Hepatocyte (in vitro differentiated cells): Measurements from ENCODE around the gene RPL27A. TPM values are rescaled to one million over a fixed set of nuclear protein-coding genes. Genes with fewer than 3 reads are reported as not detected.
A peak's percentile ranks its signal among the peaks of the same experiment; 100 is the strongest.

Experiments
- DNase-seq: peaks from one replicate; pipeline ENCODE4 v3.0.0-alpha.2; 2016; ENCODE audit warnings: low spot score
- H2AFZ ChIP-seq: fragments of 200-600 bp; sonication (generic); 2 replicates; pipeline ENCODE4 v1.6.0; 2016; ENCODE audit warnings: antibody characterized with exemption, mild to moderate bottlenecking
- H3K27ac ChIP-seq: fragments of 200-600 bp; sonication (generic); 2 replicates; pipeline ENCODE4 v1.5.1; 2016; ENCODE audit warnings: mild to moderate bottlenecking
- H3K27me3 ChIP-seq: fragments of 200-600 bp; sonication (generic); 2 replicates; pipeline ENCODE4 v1.6.1; 2016
- H3K36me3 ChIP-seq: fragments of 200-600 bp; sonication (generic); replicated peaks from 2 replicates; pipeline ENCODE4 v1.5.1; 2016; ENCODE audit warnings: low read depth; ENCODE audit not compliant: insufficient read depth
- H3K4me1 ChIP-seq: fragments of 200-600 bp; sonication (generic); 2 replicates; pipeline ENCODE4 v1.5.1; 2016; ENCODE audit warnings: mild to moderate bottlenecking, moderate library complexity; ENCODE audit not compliant: insufficient read depth
- H3K4me2 ChIP-seq: fragments of 200-600 bp; sonication (generic); 2 replicates; pipeline ENCODE4 v1.6.0; 2016
- H3K4me3 ChIP-seq: fragments of 200-600 bp; sonication (generic); 2 replicates; pipeline ENCODE4 v1.5.1; 2016; ENCODE audit warnings: mild to moderate bottlenecking
- H3K79me2 ChIP-seq: fragments of 200-600 bp; sonication (generic); 2 replicates; pipeline ENCODE4 v1.6.0; 2017; ENCODE audit warnings: mild to moderate bottlenecking
- H3K9me2 ChIP-seq: fragments of 200-600 bp; sonication (generic); replicated peaks from 2 replicates; pipeline ENCODE4 v1.6.0; 2017; ENCODE audit warnings: mild to moderate bottlenecking; ENCODE audit not compliant: insufficient read depth
- H3K9me3 ChIP-seq: fragments of 200-600 bp; sonication (generic); 2 replicates; pipeline ENCODE4 v1.5.1; 2016; ENCODE audit warnings: low read depth, mild to moderate bottlenecking
- H4K20me1 ChIP-seq: fragments of 200-600 bp; sonication (generic); 2 replicates; pipeline ENCODE4 v1.6.0; 2016; ENCODE audit warnings: mild to moderate bottlenecking; ENCODE audit not compliant: insufficient read depth, poor library complexity, severe bottlenecking
- EZH2 ChIP-seq: fragments of 200-600 bp; sonication (generic); IDR thresholded peaks from 2 replicates; pipeline ENCODE4 v1.6.1; 2016; ENCODE audit warnings: antibody characterized with exemption, mild to moderate bottlenecking, borderline replicate concordance
- EZH2phosphoT487 ChIP-seq: fragments of 200-600 bp; sonication (generic); IDR thresholded peaks from one replicate; pipeline ENCODE4 v1.6.1; 2018; ENCODE audit warnings: antibody characterized with exemption, mild to moderate bottlenecking, low read depth, moderate library complexity; ENCODE audit not compliant: unreplicated experiment, severe bottlenecking
- WGBS: methylation state at CpG from one replicate; pipeline ENCODE4 v1.1.6; 2016; ENCODE audit warnings: low lambda C conversion rate; ENCODE audit errors: missing lambda C conversion rate; 5-methylcytosine and 5-hydroxymethylcytosine counted together
- polyA plus RNA-seq: library from polyadenylated mRNA; unstranded; fragments of >200 nt; fragmentation: Nextera tagmentation; extraction: Ambion mirVana; gene quantifications from 2 replicates; pipeline ENCODE4 v1.2.1, GENCODE V29; 2016
- total RNA-seq: library from RNA; depleted of rRNA; stranded (reverse); fragments of >200 nt; gene quantifications from 2 replicates; pipeline ENCODE4 v1.2.3, GENCODE V29; 2014
- TF ChIP-seq, protein P1 (sequence below): fragments of 200-600 bp; sonication (generic); IDR thresholded peaks from 2 replicates; pipeline ENCODE4 v1.5.1; 2016; ENCODE audit warnings: antibody characterized with exemption, mild to moderate bottlenecking; ENCODE audit not compliant: poor library complexity

RPL27A gene
- total and polyA plus RNA-seq, 2 experiments from 2014 or later = 803 to 818 TPM

DNA sequence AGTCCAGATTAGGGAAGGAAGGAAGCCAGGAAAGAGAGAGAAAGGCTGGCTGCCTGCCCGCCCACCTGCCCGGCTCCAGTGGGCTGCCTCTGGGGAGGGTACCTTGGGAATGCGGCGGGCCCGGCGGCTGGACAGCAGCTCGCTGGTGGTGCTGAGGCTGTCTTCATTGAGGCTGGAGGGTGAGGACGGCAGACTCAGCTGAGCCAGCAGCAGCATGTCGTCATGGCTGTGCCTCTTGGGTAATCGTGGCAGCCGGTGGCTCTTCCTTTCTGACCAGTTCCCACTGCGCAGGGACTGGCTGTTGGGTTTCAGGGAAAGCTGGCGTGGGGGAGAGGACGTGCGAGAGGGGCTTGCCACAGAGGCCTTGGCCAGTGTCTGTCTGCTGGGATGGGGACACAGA, 32.9 kb downstream of the RPL27A start:
- Histone ChIP-seq H3K4me3 (no peak overlapping the region), H4K20me1 (no peaks in the 10 kb centered on the region), H3K4me1 (peaks cover 39% of the 10 kb centered on the region), H3K36me3 (no peaks in the 10 kb centered on the region), H3K27me3 (no peaks in the 10 kb centered on the region), H2AFZ (no peak overlapping the region), H3K9me3 (no peaks in the 10 kb centered on the region), H3K4me2 (no peak overlapping the region), H3K9me2 (no peaks in the 10 kb centered on the region), H3K27ac (no peak overlapping the region), H3K79me2 (peaks cover 4% of the 10 kb centered on the region)
- no peak for DNase-seq
- 97% methylated on average over 15 of the region's 15 CpGs for WGBS
- TF ChIP-seq, protein P1, sequence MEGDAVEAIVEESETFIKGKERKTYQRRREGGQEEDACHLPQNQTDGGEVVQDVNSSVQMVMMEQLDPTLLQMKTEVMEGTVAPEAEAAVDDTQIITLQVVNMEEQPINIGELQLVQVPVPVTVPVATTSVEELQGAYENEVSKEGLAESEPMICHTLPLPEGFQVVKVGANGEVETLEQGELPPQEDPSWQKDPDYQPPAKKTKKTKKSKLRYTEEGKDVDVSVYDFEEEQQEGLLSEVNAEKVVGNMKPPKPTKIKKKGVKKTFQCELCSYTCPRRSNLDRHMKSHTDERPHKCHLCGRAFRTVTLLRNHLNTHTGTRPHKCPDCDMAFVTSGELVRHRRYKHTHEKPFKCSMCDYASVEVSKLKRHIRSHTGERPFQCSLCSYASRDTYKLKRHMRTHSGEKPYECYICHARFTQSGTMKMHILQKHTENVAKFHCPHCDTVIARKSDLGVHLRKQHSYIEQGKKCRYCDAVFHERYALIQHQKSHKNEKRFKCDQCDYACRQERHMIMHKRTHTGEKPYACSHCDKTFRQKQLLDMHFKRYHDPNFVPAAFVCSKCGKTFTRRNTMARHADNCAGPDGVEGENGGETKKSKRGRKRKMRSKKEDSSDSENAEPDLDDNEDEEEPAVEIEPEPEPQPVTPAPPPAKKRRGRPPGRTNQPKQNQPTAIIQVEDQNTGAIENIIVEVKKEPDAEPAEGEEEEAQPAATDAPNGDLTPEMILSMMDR = no peak
- TF ChIP-seq EZH2phosphoT487 (no peak), EZH2 (no peak)

DNA sequence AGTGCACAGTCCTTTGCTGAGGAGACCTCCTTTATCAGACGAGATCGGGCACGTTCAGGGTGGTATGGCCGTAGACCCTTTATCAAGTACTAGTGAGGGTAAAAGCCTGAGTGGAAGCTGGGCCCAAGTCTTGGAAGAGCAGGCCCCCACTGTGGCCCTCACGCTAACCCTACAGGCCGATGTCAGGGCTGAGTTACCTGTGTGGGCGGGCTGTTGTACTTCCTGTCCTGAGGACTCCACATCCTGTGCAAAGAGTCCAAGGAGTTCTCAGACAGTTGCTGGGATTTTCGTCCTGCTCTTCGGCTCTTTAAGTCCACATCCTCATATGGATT, 34.9 kb downstream of the RPL27A start:
- peak overlapping the region; percentile 31 for H3K4me2 ChIP-seq
- peaks cover 59% of the 10 kb centered on the region for H3K4me1 ChIP-seq
- no peak overlapping the region for H3K4me3 ChIP-seq
- DNase-seq = no peak
- H3K79me2 ChIP-seq = peaks cover 4% of the 10 kb centered on the region
- no peaks in the 10 kb centered on the region for H4K20me1 ChIP-seq
- no peak overlapping the region for H2AFZ ChIP-seq
- H3K27ac ChIP-seq = peak overlapping the region; percentile 98
- TF ChIP-seq EZH2 = no peak
- H3K9me3 ChIP-seq = no peaks in the 10 kb centered on the region
- no peaks in the 10 kb centered on the region for H3K36me3 ChIP-seq
- 73% methylated on average over 9 of the region's 9 CpGs for WGBS
- H3K27me3 ChIP-seq = no peaks in the 10 kb centered on the region
- H3K9me2 ChIP-seq = no peaks in the 10 kb centered on the region

DNA sequence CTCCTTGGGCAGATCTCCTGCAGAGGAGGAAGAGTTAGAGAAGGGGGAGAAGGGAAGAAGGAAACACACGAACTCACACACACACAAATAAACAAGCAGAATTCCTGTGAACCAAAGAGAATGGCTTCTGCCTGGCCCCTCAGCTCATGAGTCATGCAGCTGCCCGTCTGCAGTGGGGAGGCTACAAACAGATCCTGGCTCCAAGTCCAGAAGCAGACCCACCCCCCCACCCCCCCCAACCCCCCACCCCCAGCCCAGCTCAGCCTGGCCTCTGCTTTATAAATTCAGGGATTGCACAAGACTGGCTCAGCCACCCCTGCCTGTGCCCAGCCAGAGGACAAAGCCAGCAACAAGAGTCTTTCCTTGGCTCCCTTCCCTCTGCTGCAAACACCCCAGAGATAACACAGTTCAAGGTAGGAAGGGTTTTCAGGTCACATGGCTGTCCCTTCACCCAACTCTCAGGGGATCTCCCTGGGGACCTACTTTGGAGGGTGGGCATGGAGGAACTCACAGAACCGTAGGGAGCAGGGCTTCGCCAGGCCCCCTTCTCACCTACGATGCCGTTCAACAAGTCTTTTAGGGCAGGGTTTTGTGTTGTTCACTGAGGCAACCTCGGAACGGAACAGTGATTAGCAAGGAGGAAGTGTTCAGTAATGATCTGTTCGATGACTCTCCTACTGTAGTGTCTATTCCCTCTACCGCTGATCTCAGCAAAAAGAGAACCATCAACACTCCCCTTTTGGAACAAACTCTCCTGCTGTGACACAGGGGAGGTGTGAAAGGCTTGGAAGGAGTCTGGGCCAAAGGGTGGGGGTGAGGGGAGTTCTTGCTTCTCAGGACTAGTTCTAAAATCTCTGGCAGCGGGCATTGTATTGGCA, 35.5 kb downstream of the RPL27A start:
- no peaks in the 10 kb centered on the region for H3K9me2 ChIP-seq
- H3K4me1 ChIP-seq = peaks cover 65% of the 10 kb centered on the region
- 52% methylated on average over 11 of the region's 11 CpGs for WGBS
- H3K27me3 ChIP-seq = no peaks in the 10 kb centered on the region
- peak overlapping the region; percentile 70 for H3K4me2 ChIP-seq
- peaks cover 6% of the 10 kb centered on the region for H3K79me2 ChIP-seq
- no peaks in the 10 kb centered on the region for H4K20me1 ChIP-seq
- no peaks in the 10 kb centered on the region for H3K9me3 ChIP-seq
- H3K27ac ChIP-seq = peak overlapping the region; percentile 98
- H2AFZ ChIP-seq = no peak overlapping the region
- peak; percentile 72 for DNase-seq
- no peaks in the 10 kb centered on the region for H3K36me3 ChIP-seq
- no peak overlapping the region for H3K4me3 ChIP-seq
- TF ChIP-seq, protein P1 = no peak
- TF ChIP-seq EZH2phosphoT487 = no peak
- TF ChIP-seq EZH2 = no peak

DNA sequence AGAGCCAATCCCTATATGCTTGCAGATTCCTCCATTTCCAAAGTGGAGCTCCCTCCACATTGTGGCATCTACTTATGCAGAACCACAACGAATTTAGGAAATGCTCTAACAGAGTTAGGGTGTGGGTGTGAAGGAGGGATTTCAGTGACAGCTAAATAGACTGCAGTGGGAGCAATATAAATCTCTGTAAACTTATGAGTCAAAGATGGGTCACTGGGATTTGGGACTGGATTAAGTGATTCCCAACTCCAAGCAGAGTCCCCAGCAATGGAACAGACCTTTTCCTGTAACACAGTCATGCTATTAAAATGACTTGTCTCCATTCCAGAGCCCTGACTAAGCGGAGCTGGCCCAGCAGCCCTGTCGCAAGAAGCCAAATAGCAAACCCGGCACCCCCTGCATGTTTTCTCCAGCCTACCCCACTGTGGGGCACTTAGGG, 36.6 kb downstream of the RPL27A start:
- Histone ChIP-seq H3K27me3 (no peaks in the 10 kb centered on the region), H3K4me3 (no peak overlapping the region), H3K4me2 (peak overlapping the region; percentile 70), H3K36me3 (no peaks in the 10 kb centered on the region), H3K27ac (peak overlapping the region; percentile 98), H4K20me1 (no peaks in the 10 kb centered on the region), H3K79me2 (peaks cover 7% of the 10 kb centered on the region), H2AFZ (no peak overlapping the region), H3K9me3 (no peaks in the 10 kb centered on the region), H3K9me2 (no peaks in the 10 kb centered on the region), H3K4me1 (peaks cover 72% of the 10 kb centered on the region)
- TF ChIP-seq EZH2 = no peak
- TF ChIP-seq, protein P1 = no peak
- TF ChIP-seq EZH2phosphoT487 = no peak
- peak; percentile 70 for DNase-seq
- WGBS = 24% methylated on average over 4 of the region's 4 CpGs
